Esophagus mucosa (tissue), 1 donor: ENCODE results near the gene KCNJ11. TPM values are rescaled to one million over a fixed set of nuclear protein-coding genes. Genes with fewer than 3 reads are reported as not detected.

Source experiments
- ATAC-seq: fragments of 200-7000 bp; cut with Tn5 transposase; one replicate; pipeline ENCODE4 v1.9.1; 2020
- total RNA-seq: library from RNA; stranded (reverse); gene quantifications from one replicate; pipeline ENCODE4 v1.2.4, GENCODE V29; 2023
- donor health status: DM: yes; HTN: yes; CAD: no.

KCNJ11 gene
- total RNA-seq, 1 donor from 2014 or later, result 0.36 TPM

DNA sequence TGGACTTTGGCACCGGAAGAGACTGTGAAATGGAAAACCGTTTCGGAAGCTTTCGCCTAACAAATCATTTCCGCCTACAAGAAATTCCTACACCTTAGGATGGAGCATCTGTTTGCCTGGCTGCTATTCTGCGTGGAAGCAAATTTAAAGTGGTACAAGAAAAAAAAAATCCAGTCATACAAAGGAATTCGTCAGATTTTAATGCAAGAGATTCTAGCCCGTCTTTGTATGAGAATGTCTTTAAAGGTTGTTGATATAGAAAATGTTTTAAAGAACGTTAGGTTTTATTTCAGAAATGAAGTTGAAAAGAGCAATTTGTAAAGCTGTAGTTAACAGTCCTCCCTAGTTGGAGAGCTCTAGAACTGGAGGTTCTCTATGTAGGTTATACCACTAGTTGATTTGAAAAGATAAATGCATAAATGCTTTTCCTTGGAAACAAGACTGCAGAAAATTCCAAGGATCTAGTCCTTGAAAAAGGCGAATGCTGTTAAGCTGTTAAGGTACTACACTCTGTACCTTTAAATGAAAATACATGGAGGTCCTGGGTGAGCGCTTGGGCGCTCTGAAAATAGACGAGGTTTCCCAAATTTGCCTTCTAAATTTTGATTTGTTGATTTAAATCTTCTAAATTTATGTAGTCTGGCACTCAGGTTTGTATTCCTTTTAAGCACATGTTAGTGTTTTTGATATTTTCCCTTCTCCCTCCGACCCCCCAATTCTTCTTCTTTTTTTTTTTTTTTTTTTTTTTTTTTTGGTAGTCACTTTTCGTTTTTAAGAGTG is 34.4 kb downstream of the KCNJ11 start:
- no peak for ATAC-seq

DNA sequence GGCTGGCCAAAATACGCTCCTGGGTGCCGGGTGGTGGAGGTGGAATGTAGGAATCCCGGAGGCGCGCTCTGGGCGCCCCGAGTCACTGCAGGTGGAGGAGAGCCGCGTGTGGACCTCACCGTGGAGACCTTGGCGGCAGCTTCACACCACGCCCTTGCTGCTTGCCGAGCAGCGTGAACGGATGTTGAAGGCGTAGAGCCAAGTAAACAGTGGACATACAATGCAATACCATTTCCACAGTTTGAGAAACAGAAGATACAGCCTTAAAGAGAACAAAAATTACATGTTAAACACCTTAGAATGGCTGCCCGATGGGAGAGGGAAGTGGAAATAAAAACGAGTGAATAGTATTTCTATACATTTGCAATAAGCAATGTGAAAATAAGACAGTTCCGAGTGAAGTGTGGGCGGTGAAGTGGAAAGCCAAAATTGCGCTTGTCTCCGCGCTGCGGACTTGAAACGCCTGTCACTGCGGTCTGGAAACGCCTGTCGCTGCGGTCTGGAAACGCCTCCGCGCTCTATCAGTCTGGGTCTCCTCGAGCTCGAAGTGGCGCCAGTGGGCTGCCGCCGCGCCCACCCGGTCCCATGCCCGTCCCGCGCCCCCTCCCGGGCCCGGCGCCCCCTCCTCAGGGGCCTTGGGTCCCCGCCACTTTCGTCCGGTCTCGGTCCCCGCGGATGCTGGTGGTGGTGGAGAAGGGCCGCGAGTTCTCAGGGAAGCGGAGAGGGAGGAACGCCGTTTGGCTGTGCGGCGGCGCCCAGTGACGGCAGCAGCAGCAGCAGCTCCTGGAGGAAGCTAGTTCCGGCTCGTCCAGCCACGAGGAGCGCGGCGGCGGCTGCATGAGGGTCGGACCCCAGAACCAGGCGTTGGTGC is 35.3 kb downstream of the KCNJ11 start:
- peak; percentile 62 for ATAC-seq

DNA sequence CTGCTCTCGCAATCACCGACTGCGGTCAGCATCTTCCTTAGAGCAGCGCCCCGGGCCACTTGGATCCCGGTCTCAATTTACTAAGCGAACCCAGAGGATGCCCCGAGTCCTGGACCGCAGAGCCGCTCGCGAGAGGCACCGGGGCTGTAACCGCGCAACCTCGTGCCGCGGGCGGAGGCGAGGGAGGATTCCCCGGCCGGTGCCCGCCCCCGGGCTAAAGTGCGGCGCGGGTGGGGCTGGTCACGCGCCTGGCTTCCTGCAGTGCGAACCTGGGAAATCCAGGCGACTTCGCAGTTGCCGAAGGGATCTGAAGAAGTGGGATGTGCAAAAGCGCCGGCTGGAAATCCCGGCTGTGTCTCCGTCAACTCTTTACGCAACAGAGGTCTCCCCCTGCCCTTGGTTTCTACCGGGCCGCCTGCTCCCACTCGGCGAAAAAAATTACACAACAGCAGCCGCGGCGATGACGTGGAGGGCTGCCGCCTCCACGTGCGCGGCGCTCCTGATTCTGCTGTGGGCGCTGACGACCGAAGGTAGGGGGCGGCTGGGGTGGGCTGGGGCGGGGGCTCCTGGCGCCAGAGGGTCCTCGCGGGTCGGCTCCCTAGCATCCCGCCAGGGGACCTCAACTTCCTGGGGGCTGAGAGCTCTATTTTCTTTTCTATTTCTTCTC is 36.8 kb downstream of the KCNJ11 start, which contains the start of gene NCR3LG1:
Gene NCR3LG1, plus strand, starts transcription at position 291 of the 667 bp plus-strand sequence. Its CDS starts 170 bp downstream, at position 461.
- peak; percentile 55 for ATAC-seq

DNA sequence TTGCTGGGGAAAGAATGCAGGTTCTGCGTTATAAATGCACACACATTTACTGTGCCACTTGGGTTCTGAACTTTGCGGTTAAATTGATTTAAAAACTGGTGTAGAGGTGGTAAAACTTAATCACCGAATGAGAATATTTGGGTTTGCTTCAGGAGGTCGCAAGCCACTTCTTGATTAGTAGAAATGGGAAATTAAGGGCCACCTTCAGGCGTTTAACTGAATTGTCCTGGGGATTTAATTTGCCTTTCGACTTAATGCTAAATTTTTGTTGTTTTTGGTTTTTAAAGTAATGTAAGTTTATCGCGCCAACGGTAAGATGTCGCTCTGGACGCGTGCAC is 37.3 kb downstream of the KCNJ11 start:
- no peak for ATAC-seq

DNA sequence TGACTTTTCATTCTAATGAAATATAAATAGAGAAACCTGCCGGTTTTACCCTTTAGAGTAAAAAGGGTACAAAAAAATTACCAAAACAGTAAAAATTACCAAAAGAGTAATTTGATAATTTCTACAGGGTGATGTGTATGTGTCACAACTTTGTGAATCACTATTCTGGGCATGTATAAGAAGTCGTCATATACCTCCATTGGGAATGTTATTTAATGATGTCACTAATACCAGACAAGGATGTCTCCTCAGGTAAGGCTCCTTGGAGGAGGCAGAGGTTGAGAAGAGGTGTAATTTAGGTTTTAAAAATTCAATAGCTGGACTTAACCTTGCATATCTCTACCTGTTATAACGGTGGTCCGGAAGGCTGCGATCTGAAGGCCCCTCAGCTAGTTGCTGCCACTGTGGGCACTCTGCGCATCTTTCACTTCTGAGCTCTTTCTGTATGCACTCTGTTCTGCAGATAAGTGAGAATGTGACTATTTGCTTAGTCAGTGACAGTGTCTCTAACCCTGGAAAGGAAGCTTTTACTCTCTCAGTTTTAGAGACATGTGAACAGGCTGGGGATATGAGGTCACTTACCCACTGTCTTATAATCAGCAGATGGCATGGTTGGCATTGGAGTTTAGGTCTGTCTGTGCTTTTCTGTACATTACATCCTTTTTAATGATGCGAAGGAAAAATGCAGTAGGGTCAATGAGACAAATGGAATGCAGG is 37.8 kb downstream of the KCNJ11 start:
- ATAC-seq, result no peak

DNA sequence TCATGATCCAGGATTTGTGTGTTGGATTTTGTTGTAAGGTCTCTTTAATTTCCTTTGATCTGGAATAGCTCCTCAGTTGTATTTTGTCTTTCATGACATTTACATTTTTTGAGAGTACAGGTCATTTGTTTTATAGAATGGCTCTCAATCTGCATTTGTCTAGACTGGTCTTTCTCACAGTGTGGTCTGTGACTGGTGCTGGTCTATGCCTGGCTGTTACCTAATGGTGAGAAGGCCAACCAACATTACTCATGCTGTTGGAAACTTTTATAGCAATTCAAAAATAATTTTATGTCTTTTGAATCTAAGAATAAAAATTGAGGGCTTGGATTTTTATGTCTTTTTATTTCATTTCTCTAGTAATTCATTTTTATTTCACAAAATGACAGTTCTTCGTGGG is 40.8 kb downstream of the KCNJ11 start:
- ATAC-seq, result no peak

DNA sequence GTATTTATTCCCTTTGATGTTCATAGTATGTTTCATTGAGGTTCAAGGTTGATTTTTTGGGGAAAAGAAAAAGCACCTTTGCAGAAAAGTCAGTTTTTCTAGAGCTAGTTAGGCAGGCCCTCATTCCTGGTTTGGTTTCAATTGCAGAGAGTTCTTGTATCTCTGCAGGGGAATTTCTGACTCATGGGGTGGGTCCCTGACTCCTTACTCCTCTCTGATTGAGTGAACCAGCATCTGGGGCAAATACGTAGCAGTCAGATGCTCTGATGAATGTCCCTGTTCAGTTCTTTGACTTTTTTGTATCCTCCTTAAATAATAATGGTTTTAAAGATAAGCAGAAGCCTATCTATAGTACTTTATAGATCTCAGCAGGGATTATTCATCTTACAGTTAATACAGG is 44.6 kb downstream of the KCNJ11 start:
- no peak for ATAC-seq

DNA sequence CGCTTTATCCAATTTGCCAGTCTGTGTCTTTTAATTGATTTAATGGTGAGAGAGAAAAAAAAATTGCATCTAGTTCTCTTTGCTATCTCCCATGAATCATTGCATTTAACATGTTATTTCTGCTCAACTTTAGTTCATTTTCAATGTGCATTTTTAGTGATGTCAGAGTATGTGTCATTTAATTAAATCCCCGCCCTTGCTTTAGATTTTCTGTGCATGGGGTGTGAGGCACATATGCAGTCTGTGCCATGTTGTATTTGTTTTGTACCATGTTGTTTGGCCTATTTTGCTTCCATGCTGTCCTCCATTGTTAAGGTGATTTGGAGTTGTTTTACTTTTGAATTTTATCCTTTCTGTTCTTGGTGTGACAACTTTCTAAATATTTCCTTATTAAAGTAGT is 45.2 kb downstream of the KCNJ11 start:
- ATAC-seq, result no peak

Other genes with a start within 250 kb of the KCNJ11 start
- gene PIK3C2A, start 180.7 kb downstream of the KCNJ11 start, total RNA-seq, result 29.9 TPM
- gene NUCB2, start 111.9 kb downstream of the KCNJ11 start, total RNA-seq, result 93.7 TPM
- gene NCR3LG1, start 36.9 kb downstream of the KCNJ11 start, total RNA-seq, result 1.4 TPM
- not detected for gene ABCC8, start 88.2 kb upstream of the KCNJ11 start, total RNA-seq
- 0.12 TPM for gene USH1C, start 155.8 kb upstream of the KCNJ11 start, total RNA-seq
- not detected for gene OTOG, start 158.6 kb upstream of the KCNJ11 start, total RNA-seq